HG02623 (cell line): ENCODE measurements around the gene AMN.
"Not testable (repeated sequence)": the region's sequence is repeated elsewhere in the genome, so short reads cannot be mapped to it uniquely, and the experiment has no call there.

Source experiments
- ATAC-seq: cut with Tn5 transposase; IDR thresholded peaks from one replicate; pipeline ENCODE4 v1.9.1; 2021; ENCODE audit warnings: moderate library complexity; ENCODE audit not compliant: unreplicated experiment

Gene AMN

DNA sequence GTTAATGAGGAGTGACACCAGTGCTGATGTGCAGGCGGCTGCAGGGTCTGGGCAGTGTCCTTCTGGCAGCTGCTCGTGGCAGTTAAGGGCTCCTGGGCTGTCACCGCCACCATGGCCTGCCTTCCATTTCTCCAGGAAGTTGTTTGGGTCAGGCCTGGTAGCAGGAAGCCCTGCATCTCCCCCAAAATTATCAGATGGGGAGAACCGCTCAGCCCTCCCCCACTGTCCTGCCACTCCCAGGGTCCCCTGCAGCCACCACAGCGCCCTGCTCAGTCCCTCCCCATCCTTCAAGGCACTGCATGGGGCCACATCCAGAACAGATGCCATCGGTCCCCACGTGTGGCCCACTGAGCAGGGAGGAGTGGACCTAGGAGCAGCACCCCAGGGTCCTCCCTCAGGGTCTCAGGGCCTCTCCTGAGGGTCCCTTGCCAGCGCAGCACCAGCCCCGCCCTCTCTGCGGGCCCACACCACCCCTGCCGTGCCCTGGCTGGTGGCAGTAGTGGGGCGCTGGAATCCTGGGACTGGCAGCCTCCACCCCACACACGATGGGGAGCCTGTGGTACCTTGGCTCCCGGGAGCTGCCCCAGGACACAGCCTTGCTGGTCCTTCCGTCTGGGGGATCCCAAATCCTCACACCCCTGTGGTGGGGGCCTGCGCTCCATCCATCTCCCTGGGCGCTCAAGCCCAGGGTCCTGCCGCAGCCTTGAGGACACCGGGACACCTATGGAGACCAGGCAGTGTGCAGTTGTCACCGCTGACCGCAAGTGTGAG is 10.3 kb upstream of the AMN start:
- no peak for ATAC-seq

GRCh38 chr14:102913341-102914211 is 8.9 kb upstream of the AMN start:
- ATAC-seq = no peak

DNA sequence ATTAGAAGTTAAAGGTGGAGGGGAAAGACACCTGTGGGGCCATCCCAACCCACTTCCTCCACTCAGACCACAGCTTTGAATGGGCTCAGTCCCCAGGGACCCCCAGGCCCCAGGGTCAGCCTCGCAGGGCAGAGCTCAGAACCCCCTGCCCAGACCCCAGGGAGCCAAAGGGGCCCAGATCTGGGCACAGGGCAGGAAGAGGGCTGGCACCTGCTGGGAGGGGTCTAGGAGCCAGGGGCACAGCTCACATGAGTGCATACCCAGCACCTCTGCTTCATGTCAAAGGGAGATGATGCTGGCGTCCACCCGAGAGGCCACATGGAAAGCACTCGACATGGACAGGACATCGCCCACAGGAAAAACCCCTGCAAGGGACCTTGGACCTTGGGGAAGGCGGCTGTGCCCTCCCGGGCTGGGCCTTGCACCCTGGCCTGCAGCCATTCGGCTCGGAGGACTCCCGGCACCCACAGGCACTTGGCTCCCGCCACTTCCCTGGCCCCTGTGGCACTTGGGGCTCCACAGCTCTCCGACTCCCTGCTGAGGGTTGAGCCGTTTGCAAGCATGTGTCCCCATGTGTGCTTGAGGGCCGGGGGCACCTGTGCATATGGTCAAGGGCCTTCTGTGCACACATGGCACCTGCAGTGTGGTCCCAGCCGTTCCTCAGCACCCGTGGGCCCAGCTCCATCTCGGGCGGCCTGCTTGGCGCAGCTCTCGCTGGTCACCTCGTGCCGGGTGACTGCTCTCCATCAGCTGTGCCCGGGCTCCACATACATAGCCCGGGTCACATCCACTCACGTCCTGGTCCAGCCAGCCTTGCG is 7.8 kb upstream of the AMN start:
- no peak for ATAC-seq

DNA sequence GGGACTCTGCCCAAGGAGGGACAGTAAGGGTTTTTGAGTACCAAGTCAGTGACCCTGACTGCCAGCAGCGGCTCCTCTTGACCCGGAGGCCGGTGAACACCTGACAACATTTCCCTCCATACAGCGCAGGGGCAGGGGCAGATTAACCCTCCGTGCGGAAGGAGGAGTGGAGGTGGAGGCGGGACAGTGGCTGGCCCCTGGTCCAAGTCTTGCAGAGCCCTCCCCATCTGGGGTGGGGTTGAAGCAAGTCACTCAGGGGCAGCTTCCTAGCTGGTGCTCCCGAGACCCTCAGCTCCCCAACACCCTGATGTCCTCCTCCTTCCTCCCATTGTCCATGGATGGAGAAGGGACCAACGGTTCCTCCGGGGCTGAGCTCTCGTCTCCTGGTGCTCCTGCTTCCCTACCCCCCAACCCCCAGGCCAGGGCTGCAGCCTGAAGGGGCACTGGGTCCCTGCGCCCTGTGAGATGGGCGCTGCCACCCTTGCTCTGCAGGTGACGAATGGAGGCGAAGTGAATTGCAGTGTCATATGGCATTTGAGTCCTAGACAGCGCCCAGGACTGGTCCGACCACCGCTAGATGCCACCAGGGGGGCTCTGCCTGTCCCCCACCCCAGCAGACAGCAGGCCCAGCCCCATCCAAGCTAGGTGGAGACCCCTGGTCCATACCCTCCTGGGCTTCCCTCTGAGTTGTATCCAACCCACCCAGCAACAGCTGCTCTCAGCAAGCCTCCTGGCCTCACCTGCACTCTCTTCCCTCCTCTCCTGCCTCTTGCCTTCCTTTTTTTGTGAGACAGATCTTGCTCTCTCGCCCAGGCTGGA is 7.0 kb upstream of the AMN start:
- no peak for ATAC-seq

- no peak for ATAC-seq
Measured at GRCh38 chr14:102916347-102917055, 6.0 kb upstream of the AMN start.

- ATAC-seq = no peak
Measured at GRCh38 chr14:102917056-102917385, 5.4 kb upstream of the AMN start.

DNA sequence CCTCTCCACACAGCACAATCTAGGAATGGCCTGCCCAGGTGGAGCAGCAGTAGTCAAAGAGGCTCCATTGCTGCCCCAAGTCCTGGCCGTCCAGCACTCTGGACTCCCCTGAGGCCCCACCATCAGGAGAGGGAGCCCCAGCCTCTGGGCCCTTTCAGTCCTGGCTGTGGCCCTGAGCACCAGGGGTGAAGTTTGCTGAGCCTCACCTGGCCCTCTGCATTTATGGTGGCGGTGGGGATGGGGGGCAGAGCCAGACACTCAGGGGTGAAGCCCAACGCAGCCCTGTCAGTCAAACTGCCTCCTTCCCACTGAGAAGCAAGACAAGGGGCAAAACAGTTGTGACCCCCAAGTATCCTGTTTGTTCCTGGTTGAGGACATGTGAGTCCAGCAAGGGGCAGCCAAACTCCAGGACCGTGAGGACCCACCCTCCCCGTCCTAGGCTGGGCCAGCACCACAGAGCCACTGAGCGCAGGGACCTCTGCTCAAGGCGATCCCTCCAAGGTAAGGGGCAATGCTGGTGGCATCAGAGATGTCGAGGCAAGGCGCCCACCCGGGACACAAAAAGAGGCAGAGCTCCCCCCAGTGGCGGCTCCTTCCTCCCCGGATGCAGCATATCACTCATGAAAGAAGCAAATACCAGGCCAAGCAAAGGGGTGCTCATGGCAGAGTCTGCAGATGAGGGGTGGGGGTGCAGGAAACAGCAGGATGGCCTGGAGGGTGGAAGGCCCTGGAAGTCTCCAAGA is 4.8 kb upstream of the AMN start:
- no peak for ATAC-seq

- ATAC-seq = no peak
Measured at GRCh38 chr14:102918438-102918837, 4.0 kb upstream of the AMN start.

- ATAC-seq = no peak
Measured at GRCh38 chr14:102920273-102920997, 2.0 kb upstream of the AMN start.

DNA sequence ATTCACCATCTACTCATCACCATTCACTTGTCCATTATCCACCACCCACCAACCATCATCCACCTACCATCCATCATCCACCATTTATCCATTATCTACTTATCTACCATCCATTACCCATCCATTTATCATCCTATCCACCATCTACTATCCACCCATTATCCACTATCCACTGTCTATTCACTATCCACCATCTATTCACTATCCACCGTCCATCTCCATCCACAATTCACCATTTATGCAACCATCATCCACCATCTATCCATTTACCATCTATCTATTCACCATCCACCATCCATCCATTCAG is 1.5 kb upstream of the AMN start:
- ATAC-seq = no peak

DNA sequence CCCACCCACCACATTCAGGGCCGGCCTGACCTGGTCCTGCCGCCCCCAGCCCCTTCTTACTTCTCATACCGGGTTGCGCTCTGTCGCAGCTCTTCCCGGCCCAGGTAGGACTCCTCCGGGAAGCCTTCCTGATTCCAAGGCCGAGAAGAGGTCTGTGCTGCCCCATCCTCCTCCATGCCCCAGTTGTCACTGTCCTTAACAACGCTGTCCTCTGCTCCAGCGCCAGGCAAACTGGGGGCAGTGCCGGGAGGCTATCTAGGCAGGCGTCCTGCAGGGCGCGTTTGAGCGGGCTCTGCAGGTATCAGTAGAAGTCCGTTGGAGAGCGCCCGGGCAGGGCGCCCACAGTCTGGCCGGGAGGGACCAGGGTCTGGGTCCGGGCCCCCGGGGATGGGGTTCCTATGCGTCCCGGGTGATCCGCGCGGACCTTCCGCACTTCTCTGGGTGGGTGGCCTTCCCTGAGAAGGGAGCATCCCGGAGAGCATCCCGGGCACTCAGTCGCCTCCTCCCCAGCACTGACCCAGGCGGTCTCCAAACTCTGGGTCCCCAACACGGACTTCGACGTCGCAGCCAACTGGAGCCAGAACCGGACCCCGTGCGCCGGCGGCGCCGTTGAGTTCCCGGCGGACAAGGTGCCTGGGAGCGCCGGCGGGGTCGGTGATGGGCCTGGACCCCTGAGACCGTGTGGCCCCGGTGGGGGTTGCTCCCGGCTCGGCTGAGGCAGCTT is 900 bp downstream of the AMN start:
- no peak for ATAC-seq

- no peak for ATAC-seq
Measured at GRCh38 chr14:102923925-102924486, 1.5 kb downstream of the AMN start.

DNA sequence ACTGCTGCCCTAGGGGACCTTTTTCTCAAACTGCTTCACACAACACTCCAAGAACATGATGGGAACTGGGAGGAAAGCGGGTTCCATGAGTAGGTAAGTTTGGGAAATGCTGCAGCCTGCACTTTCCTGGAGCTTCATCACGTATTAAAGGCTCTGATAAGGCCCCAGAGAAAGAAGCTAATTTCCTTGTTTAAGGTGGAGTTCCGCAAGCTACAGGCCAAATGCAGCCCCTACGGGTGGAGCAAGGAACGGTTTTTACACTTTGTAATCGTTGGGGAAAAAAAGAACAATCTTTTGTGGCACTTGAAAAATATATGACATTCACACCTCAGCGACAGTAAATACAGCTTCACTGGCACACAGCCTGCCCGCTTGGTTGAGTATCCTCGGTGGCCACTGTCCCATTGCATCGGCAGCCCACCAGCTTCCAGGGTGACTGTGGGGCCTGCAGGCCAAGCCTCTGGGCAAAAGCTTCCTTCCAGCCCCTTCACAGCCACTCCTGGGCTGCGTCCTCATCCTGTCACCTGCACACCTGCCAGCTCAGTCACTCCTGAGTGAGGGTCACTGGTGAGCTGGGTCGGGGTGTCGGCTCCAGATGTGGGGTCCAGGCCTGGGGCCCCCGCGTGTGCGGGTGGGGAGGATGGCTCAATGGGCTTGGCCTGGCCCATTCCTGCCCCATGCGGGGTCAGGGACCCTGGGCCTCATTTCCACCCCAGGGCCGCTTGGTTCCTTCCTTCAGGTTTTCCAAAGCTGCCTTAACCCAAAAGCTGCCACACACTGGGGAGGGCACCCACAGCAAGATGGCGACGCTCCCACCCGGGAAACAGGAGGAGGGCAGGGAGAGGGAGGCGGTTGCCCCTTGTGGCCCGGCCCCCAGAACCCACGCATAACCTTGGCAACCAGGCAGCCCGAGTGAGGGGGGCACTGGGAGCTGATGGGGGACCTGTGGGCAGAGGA is 2.4 kb downstream of the AMN start:
- ATAC-seq = no peak

- no peak for ATAC-seq
Measured at GRCh38 chr14:102925646-102926045, 3.2 kb downstream of the AMN start.

DNA sequence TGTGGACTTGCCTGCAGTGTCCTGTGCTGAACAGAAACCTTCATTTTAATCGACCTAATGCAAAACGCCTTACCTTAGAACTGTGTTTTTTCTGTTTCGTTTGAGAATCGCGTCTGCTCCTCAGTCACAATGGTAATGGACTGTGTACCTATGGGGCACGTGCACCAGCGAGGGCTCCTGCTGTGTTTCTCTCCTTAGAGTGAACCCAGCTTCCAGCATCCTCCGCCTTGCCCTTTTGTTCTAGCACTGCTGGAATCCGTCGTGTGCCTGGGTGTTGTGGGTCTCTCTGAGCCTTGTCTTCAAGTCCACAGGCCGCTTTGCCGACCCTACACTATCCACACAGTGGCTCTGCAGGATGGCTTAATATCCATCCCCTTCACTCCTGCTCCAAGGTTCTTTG is 3.6 kb downstream of the AMN start:
- ATAC-seq = no peak

DNA sequence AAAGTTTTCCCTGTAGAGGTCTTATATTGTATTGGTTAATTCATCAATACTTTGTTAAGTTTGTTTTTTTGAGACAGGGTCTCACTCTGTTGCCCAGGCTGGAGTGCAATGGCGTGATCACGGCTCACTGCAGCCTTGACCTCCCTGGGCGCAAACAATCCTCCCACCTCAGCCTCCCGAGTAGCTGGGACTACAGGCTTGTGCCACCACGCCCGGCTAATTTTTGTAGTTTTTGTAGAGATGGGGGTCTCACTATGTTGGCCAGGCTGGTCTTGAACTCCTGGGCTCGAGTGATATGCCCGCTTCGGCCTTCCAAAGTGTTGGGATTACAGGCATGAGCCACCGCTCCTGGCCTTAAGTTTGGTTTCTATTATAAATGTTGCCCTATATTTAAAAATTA is 4.4 kb downstream of the AMN start:
- not testable (repeated sequence) for ATAC-seq

GRCh38 chr14:102927346-102927877 is 4.9 kb downstream of the AMN start:
- no peak for ATAC-seq
